HepG2 (cell line): ENCODE results near the gene PIAS3. TPM values are rescaled to one million over a fixed set of nuclear protein-coding genes. Genes with fewer than 3 reads are reported as not detected.

Experiments
- ATF5 ChIP-seq: sonication (generic); formaldehyde crosslinking; IDR thresholded peaks from 2 replicates; pipeline ENCODE4 v1.4.0; 2020; ENCODE audit warnings: mild to moderate bottlenecking, low read depth, missing genetic modification reagents
- CCDC6 ChIP-seq: sonication (generic); formaldehyde crosslinking; IDR thresholded peaks from 2 replicates; pipeline ENCODE4 v1.8.1; 2022; ENCODE audit warnings: mild to moderate bottlenecking, missing genetic modification reagents, moderate library complexity
- CREB1 ChIP-seq, 2 experiments: fragments of 450-650 bp in 1 of 2; IDR thresholded peaks; 2 replicates each; pipeline ENCODE4 v1.6.1; 2016 to 2017; ENCODE audit warnings: control low read depth in 1 of 2, mild to moderate bottlenecking in 1 of 2, missing compliant biosample characterization in 1 of 2, missing genetic modification characterization in 1 of 2
- ELK4 ChIP-seq: sonication (generic); formaldehyde crosslinking; IDR thresholded peaks from 2 replicates; pipeline ENCODE4 v1.9.0; 2021; ENCODE audit warnings: missing genetic modification reagents, borderline replicate concordance
- ESRRA ChIP-seq: sonication (generic); formaldehyde crosslinking; IDR thresholded peaks from 2 replicates; pipeline ENCODE4 v1.5.1; 2020; ENCODE audit warnings: mild to moderate bottlenecking, low read depth, missing genetic modification reagents
- GATAD2A ChIP-seq: IDR thresholded peaks from 2 replicates; pipeline ENCODE4 v1.6.1; 2016
- GLI4 ChIP-seq: sonication (generic); formaldehyde crosslinking; IDR thresholded peaks from 2 replicates; pipeline ENCODE4 v1.5.1; 2020; ENCODE audit warnings: missing genetic modification reagents, mild to moderate bottlenecking, moderate library complexity, borderline replicate concordance
- HNF1A ChIP-seq, 2 experiments: sonication (generic) in 1 of 2; formaldehyde crosslinking in 1 of 2; IDR thresholded peaks; 2 replicates each; pipeline versions ENCODE4 v1.4.0 to v1.6.1; 2016 to 2020; ENCODE audit warnings: borderline replicate concordance in 1 of 2, low read depth in 1 of 2, mild to moderate bottlenecking in 1 of 2, missing genetic modification reagents in 1 of 2
- KLF13 ChIP-seq: sonication (generic); formaldehyde crosslinking; IDR thresholded peaks from 2 replicates; pipeline ENCODE4 v1.4.0; 2020; ENCODE audit warnings: mild to moderate bottlenecking, missing genetic modification reagents
- MED13 ChIP-seq: sonication (generic); formaldehyde crosslinking; IDR thresholded peaks from 2 replicates; pipeline ENCODE4 v1.5.0; 2020; ENCODE audit warnings: missing genetic modification reagents
- MEF2D ChIP-seq: sonication (generic); formaldehyde crosslinking; IDR thresholded peaks from 2 replicates; pipeline ENCODE4 v1.5.1; 2020; ENCODE audit warnings: mild to moderate bottlenecking, missing genetic modification reagents
- NFRKB ChIP-seq: fragments of 450-650 bp; IDR thresholded peaks from 2 replicates; pipeline ENCODE4 v1.6.1; 2017
- SNAPC2 ChIP-seq: sonication (generic); formaldehyde crosslinking; IDR thresholded peaks from 2 replicates; pipeline ENCODE4 v1.8.1; 2022; ENCODE audit warnings: mild to moderate bottlenecking, missing genetic modification reagents
- TOPORS ChIP-seq: sonication (generic); formaldehyde crosslinking; IDR thresholded peaks from 2 replicates; pipeline ENCODE4 v1.8.0; 2023; ENCODE audit warnings: mild to moderate bottlenecking, missing genetic modification reagents
- WIZ ChIP-seq: sonication (generic); formaldehyde crosslinking; IDR thresholded peaks from 2 replicates; pipeline ENCODE4 v1.5.1; 2020; ENCODE audit warnings: mild to moderate bottlenecking, missing genetic modification reagents
- ZFY ChIP-seq: sonication (generic); formaldehyde crosslinking; IDR thresholded peaks from 2 replicates; pipeline ENCODE4 v1.4.0; 2020; ENCODE audit warnings: missing genetic modification reagents
- ZNF101 ChIP-seq: sonication (generic); formaldehyde crosslinking; IDR thresholded peaks from 2 replicates; pipeline ENCODE4 v1.4.0; 2020; ENCODE audit warnings: mild to moderate bottlenecking, low read depth, missing genetic modification reagents, borderline replicate concordance
- ZNF549 ChIP-seq: sonication (generic); formaldehyde crosslinking; IDR thresholded peaks from 2 replicates; pipeline ENCODE4 v1.5.0; 2020; ENCODE audit warnings: missing genetic modification reagents
- ZNF614 ChIP-seq: IDR thresholded peaks from 2 replicates; pipeline ENCODE4 v1.6.1; 2018; ENCODE audit warnings: missing biosample characterization, missing genetic modification reagents, inconsistent platforms, borderline replicate concordance
- polyA plus RNA-seq, 8 experiments: library from polyadenylated mRNA; depleted of rRNA in 3 of 8; stranded (reverse) in 7 of 8; unstranded in 1 of 8; fragments of >200 nt; fragmentation: Illumina TruSeq in 4 of 8; extraction: Trizol in 4 of 8; gene quantifications; 2 replicates each; pipeline versions ENCODE4 v1.2.1 to v1.2.3, GENCODE V29; 2011 to 2016; ENCODE audit warnings: low read depth in 4 of 8, missing spikeins in 1 of 8, mixed read lengths in 1 of 8; ENCODE audit not compliant: insufficient read depth in 1 of 8
- total RNA-seq, 5 experiments: library from RNA; depleted of rRNA; stranded (reverse); fragments of >200 nt; fragmentation: Illumina TruSeq; extraction: Trizol; gene quantifications; 2 replicates each; pipeline ENCODE4 v1.2.3, GENCODE V29; 2016; ENCODE audit warnings: low read depth in 1 of 5

Gene PIAS3
- total and polyA plus RNA-seq, 2 of the 13 experiments (the other 11 are each of a cell fraction or from before 2014, with no cell fraction given) = 3.7 to 8.0 TPM

- TF ChIP-seq CCDC6 (CRISPR knock-in tag) (peak; percentile 73), CREB1 (IDR thresholded peaks at IDR 0.05) (no peak), CREB1 (CRISPR knock-in tag; IDR thresholded peaks at IDR 0.05) (0 out of 2 replicates have a peak, but pooled peaks have one; percentile 33), NFRKB (no peak), ZNF101 (CRISPR knock-in tag) (no peak), ATF5 (CRISPR knock-in tag) (no peak), ELK4 (CRISPR knock-in tag) (no peak), MEF2D (CRISPR knock-in tag) (no peak), MED13 (peak; percentile 68; the same call in 1 of the 2 replicates), GATAD2A (CRISPR knock-in tag) (peak; percentile 54), ZNF549 (CRISPR knock-in tag) (no peak), ZNF614 (CRISPR knock-in tag) (peak; percentile 93; the same call in 1 of the 2 replicates), GLI4 (CRISPR knock-in tag) (peak; percentile 45; the same call in 1 of the 2 replicates), ZFY (CRISPR knock-in tag) (peak; percentile 98), SNAPC2 (no peak), KLF13 (CRISPR knock-in tag) (no peak), WIZ (no peak), ESRRA (no peak; the same call in 1 of the 2 replicates), HNF1A (IDR thresholded peaks at IDR 0.05; ENCODE audit: low read depth) (no peak), HNF1A (CRISPR knock-in tag; IDR thresholded peaks at IDR 0.05; ENCODE audit: borderline replicate concordance) (0 out of 2 replicates have a peak, but pooled peaks have one; percentile 37), TOPORS (CRISPR knock-in tag) (peak; percentile 76; the same call in 1 of the 2 replicates)
Observed at GRCh38 chr1:145823565-145824498, 35.0 kb downstream of the PIAS3 start, which contains the start of the genes POLR3C and RNF115 (continued).
